GM10266 (cell line): ENCODE results near the gene TMEM63A.

Experiments used
- DNase-seq: peaks from one replicate; pipeline ENCODE4 v3.0.0; 2012; ENCODE audit errors: extremely low spot score
- CTCF ChIP-seq: IDR thresholded peaks from 2 replicates; pipeline ENCODE4 v1.5.1; 2012; ENCODE audit warnings: mild to moderate bottlenecking, low read depth; ENCODE audit not compliant: control insufficient read depth, insufficient read depth; ENCODE audit errors: missing control alignments

The TMEM63A gene

GRCh38 chr1:225923692-225924555 lies 41.7 kb upstream of the TMEM63A start, which contains the start of gene PYCR2:
Gene PYCR2 (minus strand): TSS chr1:225924250. CDS start chr1:225924110, 140 bp downstream.
- no peak for TF ChIP-seq CTCF
- peak; percentile 100 for DNase-seq

GRCh38 chr1:225923381-225923691 lies 41.2 kb upstream of the TMEM63A start:
- no peak for TF ChIP-seq CTCF
- DNase-seq, result no peak

- no peak for TF ChIP-seq CTCF
- no peak for DNase-seq
Measured at GRCh38 chr1:225921734-225922709, 39.8 kb upstream of the TMEM63A start.

GRCh38 chr1:225919906-225920305 lies 37.7 kb upstream of the TMEM63A start:
- no peak for TF ChIP-seq CTCF
- no peak for DNase-seq

- no peak for TF ChIP-seq CTCF
- no peak for DNase-seq
Measured at GRCh38 chr1:225918280-225918679, 36.1 kb upstream of the TMEM63A start.

- TF ChIP-seq CTCF, result no peak
- DNase-seq, result no peak
Measured at GRCh38 chr1:225917536-225917935, 35.4 kb upstream of the TMEM63A start.
